GM21528 (cell line): ENCODE measurements around the gene MZF1.

Experiments used
- ATAC-seq: cut with Tn5 transposase; IDR thresholded peaks from one replicate; pipeline ENCODE4 v1.9.1; 2021; ENCODE audit warnings: mild to moderate bottlenecking, moderate library complexity; ENCODE audit not compliant: unreplicated experiment, low FRiP score

MZF1 gene

GRCh38 chr19:58570770-58571574 lies 2.2 kb downstream of the MZF1 start:
- ATAC-seq: no peak

- ATAC-seq: no peak
These were observed 3.0 kb downstream of the MZF1 start for GRCh38 chr19:58569943-58570670.

DNA sequence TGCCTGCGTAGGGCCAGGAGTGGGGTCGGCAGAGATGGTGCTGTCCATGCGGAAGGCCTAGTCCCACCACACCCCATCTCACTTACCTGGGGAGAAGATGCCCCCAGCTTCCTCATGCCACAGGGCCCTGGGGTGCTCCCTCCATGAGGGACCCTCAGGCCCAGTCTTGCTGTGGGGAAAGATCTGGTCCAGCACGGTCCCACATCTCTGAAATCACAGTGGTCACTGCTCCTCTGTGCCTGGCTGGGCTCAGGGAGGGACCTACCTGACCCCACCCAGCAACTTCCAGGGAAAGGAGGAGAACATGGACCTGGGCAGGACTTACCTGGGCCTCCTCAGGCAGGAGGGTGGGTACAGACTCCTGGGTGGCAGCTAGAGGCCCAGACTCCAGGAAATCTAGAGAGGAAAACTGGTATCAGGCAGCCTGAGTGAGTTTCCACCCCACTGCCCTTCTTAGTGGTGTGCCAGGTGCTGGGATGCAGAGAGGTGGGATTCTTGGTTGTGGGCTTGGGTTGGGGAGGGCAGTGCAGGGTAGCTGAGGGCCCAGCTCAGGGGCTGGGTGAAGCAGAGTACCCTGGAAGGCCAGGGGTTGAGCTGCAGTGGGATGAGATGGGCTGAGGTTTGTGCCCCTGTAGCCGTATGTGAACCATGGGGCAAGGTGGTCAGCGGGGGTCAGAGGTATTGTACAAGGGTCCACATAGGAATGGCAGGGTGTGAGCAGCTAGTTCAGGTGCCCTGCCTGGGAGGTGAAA lies 3.8 kb downstream of the MZF1 start:
- no peak for ATAC-seq

DNA sequence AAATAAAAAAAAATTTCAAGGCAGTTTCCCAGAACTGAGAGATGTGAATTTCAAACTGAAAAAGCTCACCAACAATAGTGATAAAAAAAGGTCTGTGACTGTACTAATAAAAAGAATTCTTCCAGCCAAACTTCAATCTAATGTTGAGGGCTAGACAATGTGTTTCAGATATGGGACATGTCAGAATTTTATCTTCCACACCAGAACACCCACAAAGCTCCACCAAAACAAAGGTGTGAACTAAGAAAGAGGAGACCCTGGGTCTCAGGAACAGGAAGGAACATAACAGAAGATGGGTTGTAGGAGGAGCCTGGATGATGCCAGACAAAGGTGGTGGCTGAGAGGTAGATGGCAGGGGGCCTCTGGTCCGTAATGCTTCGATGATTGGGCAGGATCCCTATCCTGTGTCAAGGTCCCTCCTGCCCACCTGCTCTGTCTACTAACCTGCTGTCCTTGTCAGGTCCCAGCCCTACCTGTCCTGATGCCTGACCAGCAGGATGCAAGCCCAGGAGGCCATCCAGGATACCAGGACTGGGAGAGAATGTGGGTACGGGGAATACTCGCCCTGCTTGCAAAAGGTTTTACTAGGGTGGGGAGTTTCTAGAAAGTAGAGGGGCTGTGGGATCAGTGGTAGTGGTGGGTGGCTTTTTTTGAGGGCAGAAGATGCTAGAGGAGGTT lies 4.5 kb downstream of the MZF1 start:
- ATAC-seq: no peak

- no peak for ATAC-seq
These were observed 6.1 kb downstream of the MZF1 start for GRCh38 chr19:58566989-58567388.

- ATAC-seq: no peak
These were observed 9.3 kb downstream of the MZF1 start for GRCh38 chr19:58563823-58564222.

GRCh38 chr19:58563034-58563573 lies 10.0 kb downstream of the MZF1 start:
- ATAC-seq: no peak

DNA sequence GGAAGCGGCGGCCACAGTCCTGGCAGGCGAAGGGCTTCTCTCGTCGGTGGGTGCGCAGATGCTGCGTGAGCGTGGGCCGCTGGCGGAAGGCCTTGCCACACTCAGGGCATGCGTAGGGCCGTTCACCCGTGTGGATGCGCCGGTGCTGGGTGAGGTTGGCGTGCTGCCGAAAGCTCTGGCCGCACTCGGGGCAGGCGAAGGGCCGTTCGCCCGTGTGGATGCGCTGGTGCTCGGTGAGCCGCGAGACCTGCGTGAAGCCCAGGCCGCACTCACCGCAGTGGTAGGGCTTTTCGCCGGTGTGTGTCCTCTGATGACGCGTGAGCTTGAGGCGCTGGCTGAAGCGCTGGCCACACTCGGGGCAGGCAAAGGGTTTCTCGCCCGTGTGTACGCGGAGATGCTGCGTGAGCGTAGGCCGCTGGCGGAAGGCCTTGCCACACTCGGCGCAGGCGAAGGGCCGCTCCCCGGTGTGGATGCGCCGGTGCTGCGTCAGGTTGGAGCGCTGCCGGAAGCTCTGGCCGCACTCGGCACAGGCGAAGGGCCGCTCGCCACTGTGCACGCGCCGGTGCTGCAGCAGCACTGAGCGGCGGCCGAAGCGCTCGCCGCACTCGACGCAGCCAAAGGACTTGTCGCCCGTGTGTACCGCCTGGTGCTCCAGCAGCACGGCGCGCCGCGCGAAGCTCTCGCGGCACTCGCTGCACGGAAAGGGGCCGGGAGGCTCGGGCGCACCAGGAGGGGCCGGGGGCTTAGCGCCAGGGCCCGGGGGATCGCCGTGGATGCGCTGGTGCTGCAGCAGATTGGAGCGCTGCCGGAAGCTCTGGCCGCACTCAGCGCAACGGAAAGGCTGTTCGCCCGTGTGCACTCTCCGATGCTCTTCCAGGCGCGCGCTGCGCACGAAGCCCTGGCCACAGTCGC lies 10.8 kb downstream of the MZF1 start:
- ATAC-seq: no peak

- no peak for ATAC-seq
These were observed 11.6 kb downstream of the MZF1 start for GRCh38 chr19:58561373-58562121.

- no peak for ATAC-seq
These were observed 12.2 kb downstream of the MZF1 start for GRCh38 chr19:58560921-58561320.

DNA sequence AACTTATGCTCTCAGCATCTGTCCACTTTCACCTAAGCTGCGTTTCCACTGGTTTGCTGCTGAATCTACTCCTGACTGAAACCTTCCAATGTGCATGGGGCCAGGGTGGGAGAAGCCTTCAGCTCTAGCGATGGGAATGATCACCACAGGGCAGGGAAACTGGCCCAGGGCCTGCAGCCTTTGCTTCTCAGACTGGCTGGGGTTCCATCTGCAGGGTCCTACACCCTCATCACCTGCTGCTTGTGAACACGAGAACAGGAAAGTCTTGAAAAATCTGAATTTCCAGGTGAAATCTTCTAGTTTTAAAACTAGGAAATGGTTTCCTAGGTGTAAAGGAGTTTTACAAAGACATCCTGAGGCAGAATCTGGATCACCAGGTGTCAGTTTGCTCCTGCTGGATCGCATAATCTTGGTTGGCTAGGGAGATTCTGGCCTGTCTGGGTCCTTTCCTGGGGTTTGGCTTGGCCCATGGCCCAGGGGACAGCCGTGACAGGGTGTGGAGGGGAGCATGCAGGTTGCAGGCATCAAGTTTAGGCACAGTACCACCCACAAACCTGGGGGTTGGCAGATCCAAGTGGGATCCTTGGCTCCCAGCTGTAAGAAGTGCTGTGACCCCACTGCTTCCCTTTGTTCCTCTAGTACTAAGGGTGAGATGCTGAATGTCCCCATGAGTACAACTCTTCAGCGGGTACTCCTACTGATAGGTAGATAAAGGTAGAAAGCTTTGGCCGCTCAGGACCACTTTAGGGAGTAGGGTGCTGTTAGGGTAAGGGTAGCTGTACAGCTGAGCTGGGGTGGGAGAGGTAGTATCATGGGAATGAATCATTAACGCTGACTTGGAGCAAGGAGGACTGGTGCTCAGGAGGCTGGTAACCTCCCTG lies 12.9 kb downstream of the MZF1 start:
- no peak for ATAC-seq

DNA sequence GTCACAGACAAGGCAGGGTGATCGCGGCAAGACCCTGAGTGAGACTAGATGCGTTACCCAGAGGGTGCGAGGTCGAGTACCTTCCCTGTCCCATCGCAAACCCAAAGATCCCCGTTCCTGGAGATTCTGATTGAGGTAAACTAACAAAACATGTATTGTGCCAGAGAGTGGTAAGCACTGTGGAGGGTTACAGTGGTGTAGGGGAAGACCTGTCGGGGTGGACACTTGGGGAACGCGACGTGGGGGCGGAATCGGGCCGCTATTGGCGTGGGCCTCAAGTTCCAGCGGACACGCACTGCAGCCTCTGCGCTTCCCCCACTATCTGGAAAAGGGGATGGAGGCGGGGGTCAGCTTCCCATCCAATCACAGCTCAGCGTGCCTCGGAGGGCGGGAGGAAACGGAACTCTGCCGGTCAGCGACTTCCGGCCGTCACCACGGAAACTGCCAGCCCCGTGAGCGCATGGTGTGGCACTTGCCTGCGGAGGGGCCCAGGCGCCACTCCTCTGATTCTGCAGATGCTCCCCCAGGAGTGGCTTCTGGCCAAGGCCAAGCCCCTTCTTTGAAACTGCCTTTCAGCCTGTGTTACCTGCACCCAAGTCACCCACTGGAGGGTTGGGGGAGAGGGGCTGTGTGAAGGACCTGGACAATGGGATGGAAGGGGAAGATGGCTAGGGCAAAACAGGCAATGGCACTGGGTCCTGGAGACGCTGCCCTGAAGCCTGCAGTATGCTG lies 13.7 kb downstream of the MZF1 start:
- ATAC-seq: no peak

GRCh38 chr19:58558623-58559274 lies 14.4 kb downstream of the MZF1 start:
- peak; percentile 55 for ATAC-seq

DNA sequence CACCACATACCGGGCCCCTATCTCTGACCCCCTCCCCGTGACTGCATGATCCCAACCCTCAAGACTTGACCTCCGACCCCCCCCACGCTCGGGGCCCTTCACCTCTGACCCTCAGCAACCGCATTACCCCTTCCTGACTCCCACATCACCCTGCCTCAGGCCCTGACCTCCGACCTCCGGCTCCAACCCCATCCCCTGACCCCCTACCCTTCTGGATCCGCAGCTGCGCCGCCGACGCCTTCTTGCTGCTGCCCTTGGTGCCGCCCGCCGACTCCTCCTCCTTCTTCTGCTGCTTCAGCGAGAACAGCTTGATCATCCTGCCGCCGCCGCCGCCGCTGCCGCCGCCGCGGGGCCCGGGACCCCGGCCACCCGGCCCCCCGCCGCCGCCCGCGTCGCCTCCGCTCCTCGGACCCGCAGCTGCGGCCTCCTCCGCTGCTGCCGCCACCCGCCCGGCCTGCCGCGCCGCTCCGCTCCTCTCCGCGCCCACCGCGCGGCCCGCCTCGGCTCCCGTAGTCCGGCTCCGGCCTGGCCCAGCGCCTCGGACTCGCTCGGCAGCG lies 15.0 kb downstream of the MZF1 start, which contains the start of gene UBE2M:
UBE2M (minus strand) TSS at position 546 of the 557 bp plus-strand sequence; CDS start at position 316, 230 bp downstream.
- peak; percentile 4 for ATAC-seq

DNA sequence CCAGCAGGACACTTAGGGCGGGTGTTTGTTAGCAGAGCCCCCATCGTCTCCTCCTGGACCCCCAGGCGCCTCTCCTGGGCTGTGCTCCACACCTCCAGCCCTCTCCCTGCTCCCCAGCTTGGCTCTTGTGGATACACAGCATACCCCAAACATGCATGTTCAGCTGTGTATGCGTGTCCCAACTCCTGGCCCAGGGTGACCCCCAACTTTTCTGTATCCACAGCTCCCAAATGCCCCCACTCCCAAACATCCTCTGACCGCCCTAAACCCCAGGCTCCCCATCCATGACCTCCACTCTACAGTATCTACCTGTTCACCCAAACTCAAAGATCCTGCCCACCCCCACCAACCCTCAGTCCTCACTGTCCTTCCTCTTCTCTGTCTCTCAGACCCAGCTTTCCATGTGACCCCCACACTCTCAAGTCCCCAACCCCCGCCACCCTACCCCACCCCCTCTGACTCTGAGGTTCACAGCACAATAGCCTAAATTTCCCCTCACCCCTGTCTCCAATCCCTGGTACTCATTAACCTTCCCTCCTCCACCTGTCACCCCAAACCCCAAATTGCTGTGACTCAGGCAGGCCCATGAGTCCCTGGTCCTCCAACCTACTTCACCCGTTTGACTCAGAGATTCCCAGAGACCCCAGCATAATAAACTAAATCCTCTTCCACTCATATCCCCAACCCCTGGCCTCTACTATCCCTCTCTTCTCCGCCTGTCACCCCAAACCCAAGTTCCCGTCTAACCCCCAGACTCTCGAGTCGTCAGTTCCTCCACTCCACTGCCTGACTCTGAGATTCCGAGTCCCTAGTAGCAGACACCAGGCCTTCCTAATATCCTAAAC lies 15.7 kb downstream of the MZF1 start:
- ATAC-seq: no peak
